HEK293 (cell line): ENCODE data around the gene THSD4.

Experiments
- CTCF ChIA-PET: fragments of 350-600 bp; formaldehyde crosslinking; extraction: SDS; loops from one replicate; lab custom pipeline; 2021; ENCODE audit warnings: antibody characterized with exemption; lab: Yijun Ruan, JAX
- POLR2A ChIA-PET: fragments of 300-600 bp; formaldehyde crosslinking; extraction: SDS; loops from one replicate; lab custom pipeline; 2020; ENCODE audit warnings: antibody characterized with exemption, inconsistent platforms; lab: Yijun Ruan, JAX
- H3K27ac ChIP-seq: fragments of 200-500 bp; sonication (Bioruptor generic); 2 replicates; pipeline ENCODE4 v1.5.1; 2014; ENCODE audit warnings: low read depth, low read length, control low read depth, inconsistent platforms; ENCODE audit errors: extremely low read depth
- H3K36me3 ChIP-seq, 2 experiments: fragments of 200-500 bp in 1 of 2; sonication (Bioruptor generic) in 1 of 2; 1 replicate in 1 of 2; 2 replicates in 1 of 2; pipeline ENCODE4 v1.5.1; 2014 to 2017; ENCODE audit warnings: inconsistent platforms in 2 of 2, low read length in 2 of 2; ENCODE audit not compliant: control insufficient read depth in 2 of 2, insufficient read depth in 1 of 2
- H3K4me1 ChIP-seq: fragments of 200-500 bp; sonication (Bioruptor generic); 2 replicates; pipeline ENCODE4 v1.5.1; 2014; ENCODE audit warnings: mild to moderate bottlenecking, low read length, inconsistent platforms; ENCODE audit not compliant: control insufficient read depth, insufficient read depth
- H3K4me3 ChIP-seq: 2 replicates; pipeline ENCODE4 v1.5.1; 2011; ENCODE audit warnings: low read depth, mild to moderate bottlenecking, control low read depth, low read length, moderate library complexity
- H3K9me3 ChIP-seq: fragments of 200-500 bp; sonication (Bioruptor generic); 2 replicates; pipeline ENCODE4 v1.5.1; 2014; ENCODE audit warnings: low read depth, low read length, inconsistent platforms; ENCODE audit not compliant: control insufficient read depth, insufficient read depth
- BCL11A ChIP-seq: fragments of 450-650 bp; formaldehyde crosslinking; IDR thresholded peaks from 2 replicates; pipeline ENCODE4 v1.5.1; 2016; ENCODE audit warnings: low read depth, missing biosample characterization, missing genetic modification characterization
- EGR2 ChIP-seq: fragments of 450-650 bp; formaldehyde crosslinking; IDR thresholded peaks from 2 replicates; pipeline ENCODE4 v1.5.1; 2016; ENCODE audit warnings: low read depth, missing biosample characterization, missing genetic modification characterization
- GLIS2 ChIP-seq: fragments of 450-650 bp; formaldehyde crosslinking; IDR thresholded peaks from 2 replicates; pipeline ENCODE4 v1.5.1; 2016; ENCODE audit warnings: missing biosample characterization, missing genetic modification characterization
- SCRT1 ChIP-seq: fragments of 450-650 bp; formaldehyde crosslinking; IDR thresholded peaks from 2 replicates; pipeline ENCODE4 v1.5.1; 2016; ENCODE audit warnings: missing biosample characterization, missing genetic modification characterization, borderline replicate concordance
- TRIM28 ChIP-seq: IDR thresholded peaks from 2 replicates; pipeline ENCODE4 v1.6.1; 2011; ENCODE audit warnings: low read length, control low read depth, borderline replicate concordance
- YY1 ChIP-seq: fragments of 450-650 bp; formaldehyde crosslinking; IDR thresholded peaks from 2 replicates; pipeline ENCODE4 v1.5.1; 2018; ENCODE audit warnings: missing biosample characterization, missing genetic modification characterization
- ZBTB21 ChIP-seq: fragments of 450-650 bp; formaldehyde crosslinking; IDR thresholded peaks from 2 replicates; pipeline ENCODE4 v1.5.1; 2017; ENCODE audit warnings: missing biosample characterization, missing genetic modification characterization
- ZNF132 ChIP-seq: fragments of 450-650 bp; formaldehyde crosslinking; IDR thresholded peaks from 2 replicates; pipeline ENCODE4 v1.5.1; 2017; ENCODE audit warnings: missing biosample characterization, missing genetic modification characterization, borderline replicate concordance
- ZNF169 ChIP-seq: fragments of 450-650 bp; formaldehyde crosslinking; IDR thresholded peaks from 2 replicates; pipeline ENCODE4 v1.5.1; 2016; ENCODE audit warnings: missing biosample characterization, missing genetic modification characterization
- ZNF175 ChIP-seq: fragments of 450-650 bp; formaldehyde crosslinking; IDR thresholded peaks from 2 replicates; pipeline ENCODE4 v1.5.1; 2016; ENCODE audit warnings: missing biosample characterization, missing genetic modification characterization
- ZNF184 ChIP-seq: fragments of 450-650 bp; IDR thresholded peaks from 2 replicates; pipeline ENCODE4 v1.5.1; 2018; ENCODE audit warnings: missing biosample characterization, mild to moderate bottlenecking, missing genetic modification characterization
- ZNF214 ChIP-seq: fragments of 450-650 bp; formaldehyde crosslinking; IDR thresholded peaks from 2 replicates; pipeline ENCODE4 v1.5.1; 2017; ENCODE audit warnings: missing biosample characterization, mild to moderate bottlenecking, missing genetic modification characterization, borderline replicate concordance
- ZNF223 ChIP-seq: fragments of 450-650 bp; formaldehyde crosslinking; IDR thresholded peaks from 2 replicates; pipeline ENCODE4 v1.5.1; 2016; ENCODE audit warnings: missing biosample characterization, missing genetic modification characterization
- ZNF335 ChIP-seq: fragments of 450-650 bp; formaldehyde crosslinking; conservative IDR thresholded peaks from 2 replicates; pipeline ENCODE4 v1.5.1; 2016; ENCODE audit warnings: missing biosample characterization, missing genetic modification characterization
- ZNF391 ChIP-seq: fragments of 450-650 bp; formaldehyde crosslinking; IDR thresholded peaks from 2 replicates; pipeline ENCODE4 v1.5.1; 2016; ENCODE audit warnings: low read depth, missing biosample characterization, missing genetic modification characterization, borderline replicate concordance
- ZNF394 ChIP-seq: fragments of 450-650 bp; formaldehyde crosslinking; IDR thresholded peaks from 2 replicates; pipeline ENCODE4 v1.5.1; 2016; ENCODE audit warnings: missing biosample characterization, missing genetic modification characterization, mild to moderate bottlenecking, moderate library complexity, borderline replicate concordance
- ZNF404 ChIP-seq: fragments of 450-650 bp; formaldehyde crosslinking; IDR thresholded peaks from 2 replicates; pipeline ENCODE4 v1.5.1; 2017; ENCODE audit warnings: missing biosample characterization, missing genetic modification characterization
- ZNF416 ChIP-seq: fragments of 450-650 bp; formaldehyde crosslinking; IDR thresholded peaks from 2 replicates; pipeline ENCODE4 v1.5.1; 2016; ENCODE audit warnings: missing biosample characterization, missing genetic modification characterization
- ZNF621 ChIP-seq: fragments of 450-650 bp; formaldehyde crosslinking; IDR thresholded peaks from 2 replicates; pipeline ENCODE4 v1.5.1; 2017; ENCODE audit warnings: missing biosample characterization, missing genetic modification characterization
- ZNF626 ChIP-seq: fragments of 450-650 bp; sonication (Bioruptor Pico); formaldehyde crosslinking; IDR thresholded peaks from 2 replicates; pipeline ENCODE4 v1.5.1; 2018; ENCODE audit warnings: missing biosample characterization, missing genetic modification characterization, inconsistent platforms
- ZNF654 ChIP-seq: fragments of 450-650 bp; formaldehyde crosslinking; IDR thresholded peaks from 2 replicates; pipeline ENCODE4 v1.5.1; 2016; ENCODE audit warnings: low read depth, missing biosample characterization, missing genetic modification characterization
- ZNF670 ChIP-seq: fragments of 450-650 bp; formaldehyde crosslinking; IDR thresholded peaks from 2 replicates; pipeline ENCODE4 v1.5.1; 2016; ENCODE audit warnings: missing biosample characterization, missing genetic modification characterization, low read depth
- ZNF747 ChIP-seq: fragments of 450-650 bp; formaldehyde crosslinking; IDR thresholded peaks from 2 replicates; pipeline ENCODE4 v1.5.1; 2016; ENCODE audit warnings: missing biosample characterization, missing genetic modification characterization
- ZNF768 ChIP-seq: fragments of 450-650 bp; formaldehyde crosslinking; IDR thresholded peaks from 2 replicates; pipeline ENCODE4 v1.5.1; 2018; ENCODE audit warnings: missing biosample characterization, mild to moderate bottlenecking, missing genetic modification characterization
- ZNF837 ChIP-seq: fragments of 450-650 bp; formaldehyde crosslinking; IDR thresholded peaks from 2 replicates; pipeline ENCODE4 v1.5.1; 2016; ENCODE audit warnings: missing biosample characterization, missing genetic modification characterization
- ZNF843 ChIP-seq: fragments of 450-650 bp; formaldehyde crosslinking; IDR thresholded peaks from 2 replicates; pipeline ENCODE4 v1.5.1; 2016; ENCODE audit warnings: missing biosample characterization, missing genetic modification characterization
- TF ChIP-seq, protein P1 (sequence below): fragments of 450-650 bp; formaldehyde crosslinking; IDR thresholded peaks from 2 replicates; pipeline ENCODE4 v1.5.1; 2016; ENCODE audit warnings: missing biosample characterization, missing genetic modification characterization
- TF ChIP-seq, protein P2 (sequence below): fragments of 450-650 bp; IDR thresholded peaks from 2 replicates; pipeline ENCODE4 v1.5.1; 2018; ENCODE audit warnings: missing biosample characterization, mild to moderate bottlenecking, missing genetic modification characterization
- TF ChIP-seq, protein P3 (sequence below): fragments of 450-650 bp; formaldehyde crosslinking; IDR thresholded peaks from 2 replicates; pipeline ENCODE4 v1.5.1; 2017; ENCODE audit warnings: missing biosample characterization, missing genetic modification characterization

The THSD4 gene

DNA sequence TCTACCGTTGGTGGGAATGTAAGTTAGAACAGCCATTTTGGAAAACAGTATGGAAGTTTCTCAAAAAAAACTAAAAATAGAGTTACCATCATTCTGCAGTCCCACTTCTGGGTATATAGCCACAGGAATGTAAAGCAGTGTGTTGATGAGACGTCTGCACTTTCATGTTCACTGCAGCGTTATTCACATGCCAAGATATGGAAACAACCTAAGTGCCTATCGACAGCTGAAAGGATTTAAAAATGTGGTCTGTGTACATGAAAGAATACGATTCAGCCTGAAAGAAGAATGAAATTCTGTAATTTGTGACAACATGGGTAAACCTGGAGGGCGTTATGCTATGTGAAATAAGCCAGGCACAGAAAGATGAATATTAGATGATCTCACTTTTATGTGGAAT is 157.7 kb downstream of the THSD4 start:
- ChIA-PET CTCF (interaction anchor here (1.0 kb wide), 1 partner anchor 8 kb away, joined by 3 read pairs; no protein-coding TSS in a partner anchor), POLR2A (no interaction called here)
- Histone ChIP-seq H3K9me3 (no peaks in the 10 kb centered on the region), H3K4me3 (no peak overlapping the region), H3K4me1 (peaks cover 21% of the 10 kb centered on the region), H3K27ac (no peak overlapping the region), H3K36me3 (no peaks in the 10 kb centered on the region)
- TF ChIP-seq ZNF175 (tag by site-specific recombination), result no peak
- TF ChIP-seq ZNF621 (tag by site-specific recombination), result no peak
- no peak for TF ChIP-seq ZNF626 (tag by site-specific recombination)
- TF ChIP-seq TRIM28, result no peak
- TF ChIP-seq ZNF391 (tag by site-specific recombination), result no peak
- TF ChIP-seq, protein P1, sequence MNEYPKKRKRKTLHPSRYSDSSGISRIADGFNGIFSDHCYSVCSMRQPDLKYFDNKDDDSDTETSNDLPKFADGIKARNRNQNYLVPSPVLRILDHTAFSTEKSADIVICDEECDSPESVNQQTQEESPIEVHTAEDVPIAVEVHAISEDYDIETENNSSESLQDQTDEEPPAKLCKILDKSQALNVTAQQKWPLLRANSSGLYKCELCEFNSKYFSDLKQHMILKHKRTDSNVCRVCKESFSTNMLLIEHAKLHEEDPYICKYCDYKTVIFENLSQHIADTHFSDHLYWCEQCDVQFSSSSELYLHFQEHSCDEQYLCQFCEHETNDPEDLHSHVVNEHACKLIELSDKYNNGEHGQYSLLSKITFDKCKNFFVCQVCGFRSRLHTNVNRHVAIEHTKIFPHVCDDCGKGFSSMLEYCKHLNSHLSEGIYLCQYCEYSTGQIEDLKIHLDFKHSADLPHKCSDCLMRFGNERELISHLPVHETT, result no peak
- no peak for TF ChIP-seq ZNF335 (tag by site-specific recombination)
- TF ChIP-seq ZNF670 (tag by site-specific recombination), result no peak
- TF ChIP-seq BCL11A (tag by site-specific recombination), result no peak
- no peak for TF ChIP-seq ZNF184 (tag by site-specific recombination)
- TF ChIP-seq ZNF404 (tag by site-specific recombination), result no peak
- no peak for TF ChIP-seq ZNF223 (tag by site-specific recombination)
- no peak for TF ChIP-seq SCRT1
- TF ChIP-seq, protein P2, sequence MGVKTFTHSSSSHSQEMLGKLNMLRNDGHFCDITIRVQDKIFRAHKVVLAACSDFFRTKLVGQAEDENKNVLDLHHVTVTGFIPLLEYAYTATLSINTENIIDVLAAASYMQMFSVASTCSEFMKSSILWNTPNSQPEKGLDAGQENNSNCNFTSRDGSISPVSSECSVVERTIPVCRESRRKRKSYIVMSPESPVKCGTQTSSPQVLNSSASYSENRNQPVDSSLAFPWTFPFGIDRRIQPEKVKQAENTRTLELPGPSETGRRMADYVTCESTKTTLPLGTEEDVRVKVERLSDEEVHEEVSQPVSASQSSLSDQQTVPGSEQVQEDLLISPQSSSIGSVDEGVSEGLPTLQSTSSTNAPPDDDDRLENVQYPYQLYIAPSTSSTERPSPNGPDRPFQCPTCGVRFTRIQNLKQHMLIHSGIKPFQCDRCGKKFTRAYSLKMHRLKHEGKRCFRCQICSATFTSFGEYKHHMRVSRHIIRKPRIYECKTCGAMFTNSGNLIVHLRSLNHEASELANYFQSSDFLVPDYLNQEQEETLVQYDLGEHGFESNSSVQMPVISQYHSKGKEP (tag by site-specific recombination), result no peak
- TF ChIP-seq ZNF169 (tag by site-specific recombination), result no peak
- TF ChIP-seq GLIS2, result no peak

DNA sequence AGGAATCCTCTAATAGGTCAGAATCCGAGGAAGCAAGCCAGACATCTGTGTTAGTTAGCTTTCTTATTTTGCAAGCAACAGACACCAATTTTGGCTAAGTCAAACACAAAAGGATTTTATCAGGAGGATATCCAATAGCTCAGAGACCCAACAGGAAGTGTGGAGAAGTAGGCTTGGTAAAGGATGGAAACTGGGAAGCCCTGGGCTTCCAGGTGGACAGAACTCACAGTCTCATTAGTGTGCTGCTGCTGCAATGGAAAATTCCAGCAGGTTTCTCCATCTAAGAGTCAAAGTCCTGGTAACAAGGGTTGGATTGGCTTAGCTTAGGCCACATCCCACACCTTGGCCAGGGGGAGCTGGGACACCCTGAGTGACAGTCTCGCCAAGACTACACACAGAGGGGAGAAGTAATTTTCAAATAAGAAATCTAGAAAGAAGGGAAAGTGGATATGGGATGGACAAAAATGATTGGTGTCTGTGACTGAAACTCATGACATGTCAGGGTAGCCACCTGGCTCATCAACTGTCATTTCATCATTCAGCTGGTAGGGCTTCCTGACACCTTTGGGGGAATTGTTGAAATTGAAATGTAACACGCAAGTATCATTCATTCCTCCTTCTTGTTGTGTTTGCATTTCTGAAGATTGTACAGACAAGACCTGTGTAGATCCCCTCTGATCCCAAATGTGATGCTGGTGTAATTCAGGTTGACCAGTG is 158.6 kb downstream of the THSD4 start:
- Histone ChIP-seq H3K36me3 (no peaks in the 10 kb centered on the region), H3K4me3 (no peak overlapping the region), H3K9me3 (no peaks in the 10 kb centered on the region), H3K4me1 (peaks cover 30% of the 10 kb centered on the region), H3K27ac (no peak overlapping the region)
- TF ChIP-seq ZNF394 (tag by site-specific recombination) (no peak), EGR2 (tag by site-specific recombination) (no peak), ZNF768 (tag by site-specific recombination) (no peak), ZNF747 (tag by site-specific recombination) (no peak), ZNF214 (tag by site-specific recombination) (no peak), ZBTB21 (tag by site-specific recombination) (no peak), ZNF843 (tag by site-specific recombination) (no peak), ZNF654 (no peak), YY1 (tag by site-specific recombination) (no peak), ZNF132 (no peak), ZNF416 (tag by site-specific recombination) (no peak), ZNF837 (tag by site-specific recombination) (no peak)
- TF ChIP-seq, protein P3, sequence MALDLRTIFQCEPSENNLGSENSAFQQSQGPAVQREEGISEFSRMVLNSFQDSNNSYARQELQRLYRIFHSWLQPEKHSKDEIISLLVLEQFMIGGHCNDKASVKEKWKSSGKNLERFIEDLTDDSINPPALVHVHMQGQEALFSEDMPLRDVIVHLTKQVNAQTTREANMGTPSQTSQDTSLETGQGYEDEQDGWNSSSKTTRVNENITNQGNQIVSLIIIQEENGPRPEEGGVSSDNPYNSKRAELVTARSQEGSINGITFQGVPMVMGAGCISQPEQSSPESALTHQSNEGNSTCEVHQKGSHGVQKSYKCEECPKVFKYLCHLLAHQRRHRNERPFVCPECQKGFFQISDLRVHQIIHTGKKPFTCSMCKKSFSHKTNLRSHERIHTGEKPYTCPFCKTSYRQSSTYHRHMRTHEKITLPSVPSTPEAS (tag by site-specific recombination), result no peak
- TF ChIP-seq, protein P2 (tag by site-specific recombination), result no peak
- TF ChIP-seq, protein P1, result no peak
- ChIA-PET CTCF (interaction anchor here (0.6 to 1.3 kb wide), 7 partner anchors 9 to 169 kb away, joined by 3 to 6 read pairs (median 3); no protein-coding TSS in a partner anchor), POLR2A (interaction anchor here (0.6 to 1.3 kb wide), 3 partner anchors 22 to 271 kb away, joined by 3 to 4 read pairs (median 3); no protein-coding TSS in a partner anchor)
